IMR-90 (cell line): ENCODE results near the gene RNF130. TPM values are rescaled to one million over a fixed set of nuclear protein-coding genes. Genes with fewer than 3 reads are reported as not detected.

Experiments
- ATAC-seq: fragments of 200-7000 bp; cut with Tn5 transposase; 2 replicates; pipeline ENCODE4 v1.9.1; 2020; ENCODE audit warnings: low read depth, mild to moderate bottlenecking, moderate library complexity
- BruUV-seq: library from RNA; stranded (reverse); fragments of 400-500 nt; replicated peaks from 2 replicates; lab custom pipeline; 2021; lab: Mats Ljungman, UMichigan
- CTCF ChIA-PET: fragments of 300-600 bp; formaldehyde crosslinking; extraction: SDS; loops from one replicate; lab custom pipeline; 2021; ENCODE audit warnings: antibody characterized with exemption; lab: Yijun Ruan, JAX
- POLR2A ChIA-PET: fragments of 300-600 bp; sonication (Branson Sonifier 250); formaldehyde crosslinking; loops from one replicate; lab custom pipeline; 2022; ENCODE audit warnings: antibody characterized with exemption; ENCODE audit not compliant: unreplicated experiment; lab: Charles Lee
- DNase-seq: peaks from one replicate; pipeline ENCODE4 v3.0.0; 2013
- H2AFZ ChIP-seq: replicated peaks from 2 replicates; pipeline ENCODE3; 2013; ENCODE audit warnings: low read length, mild to moderate bottlenecking; ENCODE audit not compliant: poor library complexity
- H2AK5ac ChIP-seq: 2 replicates; pipeline ENCODE4 v1.6.1; 2013; ENCODE audit warnings: low read depth, low read length, inconsistent platforms
- H2AK9ac ChIP-seq: replicated peaks from 2 replicates; pipeline ENCODE3; 2013; ENCODE audit warnings: mild to moderate bottlenecking, low read depth, low read length, moderate library complexity; ENCODE audit not compliant: poor library complexity
- H2BK120ac ChIP-seq: 2 replicates; pipeline ENCODE4 v1.6.1; 2013; ENCODE audit warnings: low read depth, low read length, inconsistent platforms
- H2BK15ac ChIP-seq: 3 replicates; pipeline ENCODE4 v1.6.1; 2013; ENCODE audit warnings: low read depth, low read length, inconsistent platforms
- H2BK20ac ChIP-seq: 2 replicates; pipeline ENCODE4 v1.6.1; 2013; ENCODE audit warnings: low read depth, mild to moderate bottlenecking, inconsistent platforms, low read length, moderate library complexity
- H2BK5ac ChIP-seq: 2 replicates; pipeline ENCODE4 v1.6.1; 2013; ENCODE audit warnings: mild to moderate bottlenecking, low read depth, low read length, inconsistent platforms; ENCODE audit not compliant: poor library complexity, severe bottlenecking
- H3K14ac ChIP-seq: replicated peaks from 2 replicates; pipeline ENCODE4 v1.6.1; 2013; ENCODE audit warnings: low read depth, low read length, inconsistent platforms
- H3K18ac ChIP-seq: 2 replicates; pipeline ENCODE4 v1.6.1; 2013; ENCODE audit warnings: low read depth, low read length, control low read depth
- H3K23ac ChIP-seq: 2 replicates; pipeline ENCODE4 v1.6.1; 2013; ENCODE audit warnings: low read depth, low read length, inconsistent platforms
- H3K27ac ChIP-seq: 2 replicates; pipeline ENCODE4 v1.5.1; 2013; ENCODE audit warnings: mild to moderate bottlenecking, control low read depth, low read length; ENCODE audit not compliant: insufficient read depth
- H3K27me3 ChIP-seq: 2 replicates; pipeline ENCODE4 v1.6.1; 2013; ENCODE audit warnings: low read length; ENCODE audit not compliant: control insufficient read depth, insufficient read depth
- H3K36me3 ChIP-seq: 2 replicates; pipeline ENCODE4 v1.6.1; 2013; ENCODE audit warnings: low read length, mixed read lengths; ENCODE audit not compliant: control insufficient read depth, insufficient read depth
- H3K4ac ChIP-seq: 2 replicates; pipeline ENCODE4 v1.6.1; 2013; ENCODE audit warnings: low read depth, low read length, inconsistent platforms
- H3K4me1 ChIP-seq: 2 replicates; pipeline ENCODE4 v1.6.1; 2013; ENCODE audit warnings: low read length, mixed read lengths; ENCODE audit not compliant: control insufficient read depth, insufficient read depth
- H3K4me2 ChIP-seq: 2 replicates; pipeline ENCODE4 v1.6.1; 2013; ENCODE audit warnings: low read depth, mild to moderate bottlenecking, control low read depth, low read length, moderate library complexity
- H3K4me3 ChIP-seq: 2 replicates; pipeline ENCODE4 v1.5.1; 2013; ENCODE audit warnings: low read depth, mild to moderate bottlenecking, control low read depth, low read length, moderate library complexity; ENCODE audit not compliant: insufficient read depth
- H3K56ac ChIP-seq: 2 replicates; pipeline ENCODE4 v1.6.1; 2013; ENCODE audit warnings: low read length, inconsistent platforms; ENCODE audit not compliant: insufficient read depth; ENCODE audit errors: extremely low read depth
- H3K79me1 ChIP-seq, 2 experiments: 2 replicates each; pipeline ENCODE4 v1.6.1; 2013; ENCODE audit warnings: low read length in 2 of 2, inconsistent platforms in 1 of 2, low read depth in 1 of 2
- H3K9ac ChIP-seq: 2 replicates; pipeline ENCODE4 v1.6.1; 2013; ENCODE audit warnings: low read depth, low read length, control low read depth
- H3K9me1 ChIP-seq: 2 replicates; pipeline ENCODE4 v1.6.1; 2013; ENCODE audit warnings: low read length, inconsistent platforms; ENCODE audit not compliant: insufficient read depth
- H3K9me3 ChIP-seq: 2 replicates; pipeline ENCODE4 v1.6.1; 2013; ENCODE audit warnings: low read length; ENCODE audit not compliant: control insufficient read depth, insufficient read depth
- H4K20me1 ChIP-seq: 2 replicates; pipeline ENCODE4 v1.6.1; 2013; ENCODE audit warnings: low read length, inconsistent platforms; ENCODE audit not compliant: insufficient read depth
- H4K5ac ChIP-seq: 2 replicates; pipeline ENCODE4 v1.6.1; 2013; ENCODE audit warnings: mild to moderate bottlenecking, low read depth, low read length, control low read depth
- H4K8ac ChIP-seq, 2 experiments: 2 replicates each; pipeline ENCODE4 v1.6.1; 2013; ENCODE audit warnings: low read depth in 2 of 2, low read length in 2 of 2, control low read depth in 1 of 2, inconsistent platforms in 1 of 2
- H4K91ac ChIP-seq: 2 replicates; pipeline ENCODE4 v1.6.1; 2013; ENCODE audit warnings: low read depth, low read length, inconsistent platforms; ENCODE audit not compliant: insufficient read depth
- CTCF ChIP-seq: conservative IDR thresholded peaks from 2 replicates; pipeline ENCODE4 v1.5.1; 2012; ENCODE audit warnings: mild to moderate bottlenecking, low read depth, low read length, improper control_type of control experiment
- WGBS, 2 experiments: methylation state at CpG; one replicate each; pipeline versions ENCODE4 v1.1.5 to v1.1.7; 2013; ENCODE audit warnings: missing lambda C conversion rate in 2 of 2; ENCODE audit not compliant: insufficient read length in 1 of 2; ENCODE audit errors: extremely low coverage in 2 of 2; 5-methylcytosine and 5-hydroxymethylcytosine counted together
- dilution Hi-C: fragments of 300-500 bp; cut with HindIII; formaldehyde crosslinking; loops from one replicate; pipeline ENCODE4 v1.14.3; 2018; ENCODE audit warnings: low sequenced_read_pairs; ENCODE audit not compliant: unreplicated experiment
- in situ Hi-C: fragments of 300-500 bp; cut with MboI; formaldehyde crosslinking; loops from 3 replicates; pipeline ENCODE4 v1.14.3; 2019; ENCODE audit warnings: low sequenced_read_pairs, inconsistent platforms, mixed read lengths
- intact Hi-C: fragments of 100-400 bp; cut with micrococcal nuclease; formaldehyde crosslinking; loops from 2 replicates; pipeline ENCODE4 v1.10.0; 2022
- polyA plus RNA-seq, 3 experiments: library from polyadenylated mRNA; depleted of rRNA; stranded (reverse); fragments of >200 nt; gene quantifications; 2 replicates each; pipeline ENCODE4 v1.2.3, GENCODE V29; 2012; ENCODE audit warnings: low replicate concordance in 1 of 3
- total RNA-seq: library from RNA; depleted of rRNA; stranded (reverse); fragments of >200 nt; gene quantifications from 2 replicates; pipeline ENCODE4 v1.2.3, GENCODE V29; 2012

Gene RNF130
- total and polyA plus RNA-seq, 2 of the 4 experiments (the other 2 are of a cell fraction): 12.9 to 21.7 TPM

GRCh38 chr5:180078348-180078747, 6.8 kb upstream of the RNF130 start:
- ChIA-PET CTCF (no interaction called here), POLR2A (no interaction called here)
- Histone ChIP-seq H3K14ac (no peak overlapping the region), H3K56ac (no peak overlapping the region), H3K23ac (no peak overlapping the region), H3K4me3 (no peak overlapping the region), H2AK9ac (no peak overlapping the region), H3K27ac (no peak overlapping the region), H3K79me1 (no peaks in the 10 kb centered on the region), H2AK5ac (no peak overlapping the region), H4K5ac (no peak overlapping the region), H3K9me1 (no peaks in the 10 kb centered on the region), H2BK20ac (no peak overlapping the region), H3K4me2 (no peak overlapping the region), H4K91ac (no peak overlapping the region), H4K20me1 (no peaks in the 10 kb centered on the region), H4K8ac (no peak overlapping the region), H3K4ac (no peak overlapping the region), H3K18ac (no peak overlapping the region), H2BK5ac (no peak overlapping the region), H3K9ac (no peak overlapping the region), H3K36me3 (no peaks in the 10 kb centered on the region), H3K4me1 (peaks cover 5% of the 10 kb centered on the region; the same call in 1 of the 2 replicates), H3K27me3 (peaks cover 12% of the 10 kb centered on the region; the same call in 1 of the 2 replicates), H3K9me3 (no peaks in the 10 kb centered on the region), H2BK15ac (no peak overlapping the region), H2BK120ac (no peak overlapping the region), H2AFZ (no peak overlapping the region)
- BruUV-seq: no TSS peak
- no peak for DNase-seq
- no peak for ATAC-seq
- TF ChIP-seq CTCF: no peak
- WGBS, 2 experiments: no CpG with 5 or more reads among the region's 9 CpGs
- dilution Hi-C loops (no loop called here), intact Hi-C loops (no loop called here), in situ Hi-C loops (no loop called here)
